Activated CD8-positive, alpha-beta memory T cell treated with anti-CD3 and anti-CD28 coated beads, Interleukin-2, amount 50 U/mL, for 48 hours (primary cell): ENCODE measurements around the gene DNAJC21.
"Not testable (repeated sequence)": the region's sequence is repeated elsewhere in the genome, so short reads cannot be mapped to it uniquely, and the experiment has no call there.

Source experiments
- DNase-seq: peaks from one replicate; pipeline ENCODE4 v3.0.0-alpha.2; 2020

DNAJC21 gene

DNA sequence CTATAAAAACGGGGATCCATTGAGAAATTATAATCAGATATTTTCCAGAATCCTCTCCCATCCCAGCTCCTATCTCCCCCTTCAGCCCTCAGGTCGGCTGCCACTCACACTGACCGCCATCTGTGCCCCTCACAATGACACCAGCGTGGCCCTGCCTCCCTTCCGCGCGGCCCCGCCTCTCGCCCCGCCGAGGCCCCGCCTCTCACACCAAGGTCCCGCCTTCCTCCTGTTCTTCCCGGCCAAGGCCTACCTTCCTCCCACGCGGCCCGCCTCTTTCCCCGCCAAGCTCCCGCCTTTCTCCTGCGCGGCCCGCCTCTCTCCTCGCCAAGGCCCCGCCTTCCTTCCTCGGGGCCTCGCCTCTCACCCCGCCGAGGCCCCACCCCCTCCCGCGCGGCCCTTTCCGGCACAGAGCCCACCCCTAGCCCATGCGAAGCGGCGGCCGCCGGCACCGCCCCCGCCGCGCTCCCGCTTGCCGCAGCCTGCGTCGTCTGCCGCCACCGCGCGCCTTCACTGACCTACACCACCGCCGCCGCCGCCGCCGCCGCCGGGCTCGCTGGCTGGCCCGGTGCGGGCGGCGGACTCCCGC lies at the start of gene DNAJC21:
Gene DNAJC21 (plus strand): TSS at position 426 of the 586 bp plus-strand sequence. CDS start 261 bp downstream, outside the sequence.
- DNase-seq = peak; percentile 97

DNA sequence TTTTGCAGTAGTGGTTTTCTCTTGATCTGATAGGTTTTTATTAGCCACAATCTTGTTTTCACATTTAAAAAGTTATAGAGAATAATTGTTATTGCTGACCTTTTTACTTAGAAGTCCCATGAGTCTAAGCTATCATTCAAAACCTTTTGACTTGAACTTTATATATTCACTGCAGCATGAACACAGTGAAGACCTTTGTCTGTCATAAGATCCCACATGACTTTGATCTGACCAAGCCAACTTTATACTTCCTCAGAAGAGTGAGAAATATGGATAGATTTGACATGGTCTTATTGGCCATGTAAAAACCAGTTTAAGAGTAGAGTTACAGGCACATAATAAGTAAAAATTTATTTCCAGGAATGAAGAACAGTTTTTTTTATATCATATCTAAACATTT lies 48.1 kb upstream of the DNAJC21 start:
- no peak for DNase-seq

DNA sequence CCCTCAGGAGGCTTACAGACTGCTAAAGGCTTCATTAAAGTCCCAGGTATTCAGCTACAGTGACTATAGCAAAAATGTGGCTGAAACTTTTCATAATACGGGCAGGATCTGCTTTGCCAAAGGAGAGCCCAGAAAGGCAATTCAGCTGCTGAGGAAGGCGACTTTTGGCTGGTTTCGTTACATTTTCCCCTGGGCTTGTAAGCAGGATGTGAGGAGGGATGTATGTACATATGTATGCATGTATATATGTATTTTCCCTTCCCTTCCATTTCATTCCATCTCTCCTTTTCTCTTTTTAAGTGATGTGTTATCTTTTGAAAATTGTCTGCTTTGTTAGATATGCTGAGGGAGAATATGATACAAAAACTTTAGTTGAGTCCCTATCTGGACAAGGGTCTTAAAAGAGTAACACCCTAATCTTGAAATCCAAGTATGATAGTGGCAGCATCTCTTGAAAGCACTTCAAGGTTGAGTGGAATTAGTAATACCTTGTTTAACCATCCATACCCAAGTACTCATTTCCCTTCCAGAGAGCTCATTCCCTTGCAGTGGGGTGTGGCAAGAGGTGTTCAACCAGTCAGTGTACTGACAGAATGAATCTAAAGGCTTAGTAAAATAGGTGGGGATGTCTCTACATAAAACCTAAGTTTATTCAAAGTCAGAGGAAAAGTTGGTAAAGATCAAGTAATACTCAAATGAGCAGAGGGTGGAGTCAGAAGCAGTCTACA lies 42.8 kb upstream of the DNAJC21 start:
- no peak for DNase-seq

DNA sequence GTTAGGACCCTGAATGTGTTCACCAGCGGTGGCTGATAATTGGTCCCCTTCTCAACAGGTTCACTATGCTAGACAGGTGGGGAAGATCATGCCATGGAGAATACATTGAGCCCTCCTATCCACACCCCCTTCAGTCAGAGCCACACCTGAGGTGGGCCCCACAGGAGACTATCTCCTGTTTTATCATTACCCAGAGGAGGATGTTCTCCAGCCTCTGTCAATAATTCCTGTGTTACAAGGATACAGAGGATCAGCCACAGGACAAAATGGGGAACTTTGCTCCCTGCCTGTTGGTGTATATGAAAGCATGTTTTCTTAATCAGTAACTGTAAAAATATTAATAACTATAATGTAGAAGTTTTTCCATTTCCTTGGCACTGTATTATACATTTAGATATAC lies 40.0 kb upstream of the DNAJC21 start:
- no peak for DNase-seq

DNA sequence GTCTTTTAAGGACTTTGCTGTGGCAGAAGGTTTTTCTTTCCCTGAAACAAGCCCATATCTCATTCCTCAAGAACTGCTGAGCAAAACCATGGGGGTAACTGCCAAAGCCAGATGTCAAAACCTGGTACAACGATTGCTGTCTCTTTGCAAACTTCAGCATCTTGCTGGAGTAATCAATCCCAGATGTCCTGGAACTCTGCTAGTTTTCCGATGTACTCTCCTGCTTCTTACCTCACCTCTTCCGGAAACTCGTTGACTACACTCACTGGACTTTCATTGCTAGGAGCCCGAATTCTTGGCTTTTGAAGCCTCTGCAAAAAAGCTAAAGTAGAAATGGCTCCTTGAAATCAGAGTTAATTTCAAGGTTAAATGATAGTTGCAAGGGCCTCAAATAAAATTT lies 37.4 kb upstream of the DNAJC21 start:
- no peak for DNase-seq

DNA sequence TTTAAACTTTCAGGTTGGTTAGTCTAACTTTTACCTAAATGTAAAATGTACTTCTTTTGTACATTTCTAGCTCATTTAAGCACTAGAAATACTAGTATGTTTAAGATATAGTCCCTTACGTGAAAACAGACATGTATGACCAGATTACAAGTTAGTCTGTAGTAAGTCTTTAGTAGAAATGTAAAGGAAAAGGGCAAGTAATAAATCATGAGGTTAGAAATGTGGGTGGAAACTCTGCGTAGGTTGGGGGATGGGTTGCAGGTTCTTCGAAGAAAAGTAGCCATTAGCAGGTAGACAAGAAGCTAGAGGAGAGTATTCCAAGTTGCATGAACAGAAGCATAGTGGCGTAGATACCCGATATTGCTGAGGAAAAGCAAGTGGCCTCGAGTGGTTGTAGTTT lies 36.9 kb upstream of the DNAJC21 start:
- no peak for DNase-seq

DNA sequence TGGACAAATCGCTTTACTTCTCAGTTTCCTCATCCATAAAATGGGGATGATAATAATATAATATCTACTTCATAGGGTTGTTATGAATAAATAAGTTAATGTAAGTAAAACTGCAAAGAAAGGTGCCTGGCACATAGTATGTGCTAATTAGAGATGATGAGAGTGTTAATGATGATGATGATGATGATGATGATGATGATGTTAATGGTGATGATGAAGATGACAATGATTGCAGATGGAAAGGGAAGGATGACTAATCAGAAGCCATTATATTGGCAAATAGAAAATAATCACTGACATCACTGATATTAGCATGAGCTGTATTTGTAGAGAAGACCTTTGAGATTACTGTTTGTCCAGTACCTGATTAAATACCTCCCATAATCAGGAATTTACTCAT lies 34.6 kb upstream of the DNAJC21 start:
- no peak for DNase-seq

DNA sequence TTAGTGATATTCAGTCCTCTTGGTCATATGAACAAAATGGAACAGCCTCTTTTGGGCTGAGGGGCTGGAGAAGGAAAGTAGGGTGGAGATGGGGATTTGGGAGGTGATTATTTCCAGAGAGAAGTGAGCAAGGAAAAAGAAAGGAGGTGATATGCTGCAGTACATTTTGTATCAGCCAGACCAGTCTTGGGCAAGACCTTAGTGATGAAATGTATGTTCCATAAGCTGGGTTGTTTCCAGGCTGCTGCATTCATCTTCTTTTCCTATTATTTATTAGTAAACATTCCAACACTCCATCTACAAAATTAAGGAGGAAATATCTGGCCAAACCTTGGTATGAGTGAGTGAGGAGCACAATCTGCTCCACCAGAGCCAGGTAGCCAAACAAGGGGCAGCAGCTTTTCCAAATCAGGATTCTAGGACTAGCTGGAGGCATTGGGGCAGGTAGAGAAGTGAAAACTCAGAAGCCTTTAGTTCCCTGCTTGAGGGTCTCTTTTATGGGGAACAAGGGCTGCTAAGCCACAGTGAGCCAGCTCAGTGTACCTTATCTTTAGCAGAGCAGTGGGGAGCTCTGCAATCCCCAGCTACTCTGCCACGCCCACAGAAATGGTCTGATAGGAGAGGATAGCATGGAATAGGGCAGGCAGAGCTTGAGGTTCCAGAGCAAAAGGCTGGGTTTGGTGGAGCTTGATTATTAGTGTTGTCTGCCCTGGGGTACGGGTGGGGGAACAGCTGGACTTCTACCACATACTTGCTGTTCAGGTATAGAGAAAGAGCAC lies 33.5 kb upstream of the DNAJC21 start:
- no peak for DNase-seq

DNA sequence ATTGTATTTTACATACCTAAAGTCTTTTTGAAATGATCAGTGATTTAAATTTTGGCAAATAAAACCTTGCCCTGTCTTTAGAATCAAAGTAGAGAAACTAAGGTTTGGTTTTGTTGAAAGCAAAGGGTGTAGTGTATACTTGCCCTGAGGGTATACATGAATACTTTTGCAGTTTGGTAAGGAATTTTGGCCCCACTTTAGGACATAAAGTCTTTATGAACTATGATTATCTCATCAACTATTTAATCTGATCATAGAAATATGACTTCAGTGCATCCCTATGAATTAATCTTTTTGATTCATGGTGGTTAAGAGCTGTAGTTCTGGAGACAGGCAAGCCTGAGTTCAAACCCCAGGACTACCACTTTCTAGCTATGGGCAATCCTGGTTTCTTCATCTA lies 31.7 kb upstream of the DNAJC21 start:
- DNase-seq = no peak

DNA sequence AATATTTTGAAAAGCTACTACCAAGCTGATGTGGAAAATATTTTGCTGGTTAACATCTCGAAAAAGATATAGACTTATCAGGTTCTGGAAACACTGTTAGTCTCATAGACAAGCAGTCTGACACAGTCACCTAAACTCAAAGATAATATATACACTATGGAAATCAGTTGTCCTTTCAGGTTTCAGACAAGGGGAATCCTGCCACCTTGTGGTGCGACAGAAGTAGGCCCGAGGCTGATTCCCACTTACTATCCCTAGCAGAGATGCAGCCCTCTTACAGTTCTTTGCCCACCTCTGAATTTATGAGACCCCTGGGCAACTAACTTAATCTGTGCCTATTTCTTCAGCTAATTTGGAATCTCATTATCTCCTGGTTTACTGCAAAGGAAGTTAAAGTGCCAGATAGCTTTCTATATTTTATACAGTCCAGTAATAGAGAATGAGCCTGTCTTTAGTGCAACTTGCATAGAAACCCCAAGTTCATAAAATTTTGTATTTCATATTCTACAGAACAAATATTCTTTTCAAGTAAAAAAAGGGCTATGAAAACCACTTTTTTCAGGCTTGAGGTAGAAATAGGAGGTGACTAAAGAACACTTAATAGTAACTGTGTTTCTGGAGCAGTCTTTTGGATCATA lies 31.0 kb upstream of the DNAJC21 start:
- DNase-seq = peak; percentile 61

DNA sequence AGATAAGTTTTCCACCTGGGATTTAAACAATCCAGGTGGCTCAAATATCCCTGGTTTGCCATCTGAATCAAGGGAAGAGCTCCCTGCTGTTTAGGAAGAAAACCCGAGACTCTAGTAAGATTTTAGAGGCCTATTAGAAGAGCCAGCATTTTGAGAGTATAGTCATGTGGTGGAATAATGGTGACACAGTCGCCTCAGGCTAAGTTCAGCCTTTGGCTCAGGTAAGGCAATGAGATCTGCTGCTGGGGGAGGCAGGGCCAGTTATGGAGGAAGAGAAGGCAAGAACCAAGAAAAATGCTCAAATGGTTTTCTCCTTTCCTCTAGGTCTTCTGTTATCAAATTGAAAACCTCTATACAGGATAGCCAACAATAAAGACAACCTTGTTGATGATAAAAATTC lies 30.3 kb upstream of the DNAJC21 start:
- no peak for DNase-seq

DNA sequence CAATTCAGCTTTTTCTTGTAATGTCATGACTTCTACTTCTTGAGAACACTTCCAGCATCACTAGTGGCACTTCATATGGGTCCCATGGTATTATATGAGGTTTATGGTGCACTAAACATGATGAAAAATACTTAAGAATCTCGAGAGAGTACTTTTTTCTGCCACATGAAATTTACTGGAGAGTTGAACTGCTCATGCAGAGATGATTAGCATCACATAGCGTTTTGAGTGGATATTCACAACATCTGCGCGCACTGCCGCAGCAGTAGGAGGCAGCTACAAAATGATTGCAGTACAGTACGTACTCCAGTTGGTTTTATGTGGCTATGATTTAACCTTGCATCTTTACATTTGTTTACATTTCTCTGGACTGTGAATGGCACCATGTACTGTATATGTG lies 28.7 kb upstream of the DNAJC21 start:
- DNase-seq = no peak

DNA sequence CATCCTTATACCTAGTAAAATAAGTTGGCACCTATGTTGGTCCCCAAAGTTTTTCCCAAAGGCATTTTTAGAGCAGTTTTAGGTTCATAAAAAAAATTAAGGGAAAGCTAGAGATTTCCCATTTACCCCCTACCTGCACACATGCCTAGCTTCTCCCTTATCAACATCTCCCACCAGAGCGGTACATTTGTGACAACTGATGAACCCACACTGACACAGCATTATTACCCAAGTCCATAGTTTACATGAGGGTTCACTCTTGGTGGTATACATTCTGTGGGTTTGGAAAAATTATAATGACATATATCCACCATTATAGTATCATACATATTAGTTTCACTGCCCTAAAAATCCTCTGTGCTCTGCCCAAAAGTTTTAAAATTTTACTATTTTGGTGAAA lies 26.1 kb upstream of the DNAJC21 start:
- DNase-seq = no peak

DNA sequence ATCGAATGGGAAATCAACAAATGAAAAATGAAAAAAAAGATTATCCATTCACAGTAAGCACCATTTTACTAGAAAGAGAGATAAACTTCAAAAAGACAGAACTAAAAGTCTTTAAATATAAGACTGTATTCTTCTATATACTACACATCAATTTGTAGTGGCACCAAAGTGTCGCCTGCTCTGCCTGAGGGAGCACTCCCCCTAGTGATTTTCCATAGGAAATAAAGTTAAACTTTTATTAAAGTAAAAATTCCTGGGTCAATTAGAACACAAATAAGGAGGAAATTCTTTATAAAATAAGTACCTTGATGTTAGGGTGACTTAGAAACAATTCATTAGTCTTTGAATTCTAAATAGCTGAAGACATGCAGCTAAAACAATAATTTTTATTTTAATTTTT lies 23.8 kb upstream of the DNAJC21 start:
- DNase-seq = no peak

DNA sequence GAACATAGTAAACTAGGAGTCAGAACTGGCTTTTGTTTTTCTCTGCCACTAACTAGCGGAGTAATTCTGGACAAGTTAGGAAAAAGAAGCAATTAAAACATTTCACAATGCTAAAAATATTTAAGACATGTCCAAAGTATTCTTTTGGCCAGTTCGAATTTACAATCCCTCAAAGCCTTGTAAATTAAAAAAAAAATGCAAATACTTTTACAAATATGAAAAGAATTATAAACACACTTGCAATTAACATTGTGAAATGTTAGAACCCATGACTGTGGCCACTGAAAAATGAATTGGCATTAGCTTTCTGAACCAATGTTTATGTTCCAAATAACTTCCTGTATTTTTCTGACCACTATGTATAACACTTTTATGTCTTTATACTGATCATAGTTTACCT lies 16.3 kb upstream of the DNAJC21 start:
- DNase-seq = no peak

DNA sequence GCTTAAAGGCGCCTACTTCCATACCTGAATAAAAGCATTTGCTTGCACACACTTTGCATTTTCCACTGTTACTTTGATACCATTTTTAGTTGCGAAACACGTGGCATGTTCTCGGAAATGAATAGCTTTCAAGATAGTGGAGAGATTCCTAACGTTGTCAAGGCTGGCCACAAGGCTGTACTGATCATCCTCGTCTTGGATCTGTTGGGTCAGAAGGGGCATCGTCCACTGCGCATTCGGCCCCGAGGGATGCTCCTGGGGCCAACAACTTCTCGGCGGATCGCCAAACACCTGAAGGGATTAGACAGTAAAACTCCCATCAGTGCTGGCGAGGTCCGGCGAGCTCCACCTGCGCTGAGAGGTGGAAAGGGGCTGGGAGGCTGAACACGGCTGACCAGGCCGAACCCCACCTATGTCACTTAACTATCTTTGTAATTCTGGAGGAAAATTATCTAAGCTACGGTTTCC lies 14.7 kb upstream of the DNAJC21 start:
- DNase-seq = peak; percentile 63

DNA sequence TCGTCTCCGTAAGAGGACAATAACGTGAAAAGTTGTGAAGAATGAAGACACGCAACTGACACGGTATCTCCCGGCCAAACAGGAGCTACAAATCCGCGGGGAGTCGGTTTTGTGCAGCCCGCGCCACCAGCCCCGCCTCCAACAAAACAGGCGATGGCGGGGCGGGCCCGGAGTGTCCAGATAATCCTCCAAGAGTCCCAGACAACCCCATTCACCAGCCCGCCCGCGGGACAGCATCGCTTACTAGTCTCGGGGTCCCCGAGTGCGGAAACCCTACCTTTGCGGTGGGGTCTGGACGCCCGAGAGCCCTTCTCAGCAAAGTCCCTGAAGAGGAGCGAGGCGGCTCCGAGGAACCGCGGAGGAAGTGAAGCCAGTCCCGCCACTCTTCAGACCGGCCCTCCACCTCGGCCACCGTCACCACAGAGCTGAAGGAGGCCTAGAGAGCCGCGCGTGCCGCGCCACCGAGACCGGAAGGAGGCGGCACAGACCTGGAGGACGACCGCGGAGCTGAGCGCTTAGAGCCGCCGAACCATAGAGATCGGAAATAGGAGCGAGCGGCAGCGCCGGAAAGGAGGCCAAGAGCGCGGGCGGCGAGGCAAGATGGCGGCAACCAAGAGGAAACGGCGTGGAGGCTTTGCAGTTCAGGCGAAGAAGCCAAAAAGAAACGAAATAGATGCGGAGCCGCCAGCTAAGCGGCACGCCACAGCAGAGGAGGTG lies 14.1 kb upstream of the DNAJC21 start, which contains the start of the genes BRIX1 and RAD1:
Gene BRIX1 (plus strand): TSS at position 573 of the 717 bp plus-strand sequence. CDS start 28 bp downstream, at position 601.
Gene RAD1 (minus strand): TSS at position 366 of the 717 bp plus-strand sequence. CDS start 612 bp downstream, outside the sequence.
- DNase-seq = peak; percentile 96

DNA sequence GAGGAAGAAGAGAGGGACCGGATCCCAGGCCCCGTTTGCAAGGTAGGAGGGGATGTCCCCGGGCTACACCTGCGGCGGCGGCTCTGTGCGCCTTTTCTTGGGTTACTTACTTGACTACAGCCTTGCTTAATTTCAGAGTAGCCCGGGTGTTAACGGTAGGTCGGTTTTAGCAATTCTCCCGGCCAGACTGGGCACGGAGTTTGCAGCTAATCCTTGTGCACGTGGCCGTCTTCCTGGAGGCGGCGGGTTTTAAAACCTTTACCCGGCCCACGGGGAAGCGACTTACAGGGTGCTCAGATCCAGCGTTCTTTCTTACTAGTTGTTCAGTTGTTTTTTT lies 13.5 kb upstream of the DNAJC21 start:
- no peak for DNase-seq

DNA sequence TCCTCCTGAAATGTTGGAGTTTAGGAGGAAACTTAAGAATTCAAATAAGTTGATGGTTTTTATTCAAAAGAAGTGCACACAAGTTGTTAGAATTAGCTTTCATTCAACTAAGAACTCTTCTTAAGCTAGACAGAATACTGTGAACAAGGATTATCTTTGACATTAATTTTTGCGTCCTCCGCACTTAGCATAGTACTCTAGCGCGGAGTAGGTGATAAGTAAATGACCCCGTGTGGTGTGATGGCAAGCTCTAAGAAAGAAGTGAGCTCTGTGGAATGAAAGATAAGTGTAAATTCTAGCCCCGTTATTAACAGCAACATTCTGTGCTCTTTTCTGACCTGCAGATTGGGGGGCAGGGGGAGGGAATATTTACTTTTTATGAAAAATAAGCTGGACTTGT lies 12.8 kb upstream of the DNAJC21 start:
- DNase-seq = no peak

DNA sequence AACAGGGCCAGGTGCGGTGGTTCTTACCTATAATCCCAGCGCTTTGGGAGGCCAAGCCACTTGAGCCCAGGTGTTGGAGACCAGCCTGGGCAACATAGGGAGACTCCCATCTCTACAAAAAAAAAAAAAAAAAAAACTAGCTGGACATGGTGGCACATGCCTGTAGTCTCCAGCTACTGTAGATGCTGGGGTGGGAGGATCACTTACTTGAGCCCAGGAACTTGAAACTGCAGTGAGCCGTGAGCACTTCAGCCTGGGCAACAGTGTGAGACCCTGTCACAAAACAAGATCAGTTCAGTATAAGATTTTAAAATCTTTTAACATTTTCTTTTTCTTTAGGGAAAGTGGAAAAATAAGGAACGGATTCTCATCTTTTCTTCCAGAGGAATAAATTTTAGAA lies 11.3 kb upstream of the DNAJC21 start:
- DNase-seq = no peak

DNA sequence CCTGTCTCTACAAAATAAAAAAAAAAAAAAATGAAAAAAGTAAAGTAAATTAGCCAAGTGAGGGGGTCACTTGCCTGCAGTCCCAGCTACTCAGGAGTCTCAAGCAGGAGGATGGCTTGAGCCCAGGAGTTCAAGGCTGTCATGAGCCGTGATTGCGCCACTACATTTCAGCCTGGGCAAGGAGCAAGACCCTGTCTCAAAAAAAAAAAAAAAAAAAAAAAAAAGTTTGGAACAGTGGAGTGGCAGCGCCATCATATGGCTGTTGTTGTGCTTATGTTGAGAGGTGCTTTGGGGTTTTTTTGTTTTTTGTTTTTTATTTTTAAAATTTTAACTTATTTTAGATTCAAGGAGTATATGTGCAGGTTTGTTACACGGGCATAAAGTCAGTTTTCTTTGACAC lies 10.3 kb upstream of the DNAJC21 start:
- no peak for DNase-seq

DNA sequence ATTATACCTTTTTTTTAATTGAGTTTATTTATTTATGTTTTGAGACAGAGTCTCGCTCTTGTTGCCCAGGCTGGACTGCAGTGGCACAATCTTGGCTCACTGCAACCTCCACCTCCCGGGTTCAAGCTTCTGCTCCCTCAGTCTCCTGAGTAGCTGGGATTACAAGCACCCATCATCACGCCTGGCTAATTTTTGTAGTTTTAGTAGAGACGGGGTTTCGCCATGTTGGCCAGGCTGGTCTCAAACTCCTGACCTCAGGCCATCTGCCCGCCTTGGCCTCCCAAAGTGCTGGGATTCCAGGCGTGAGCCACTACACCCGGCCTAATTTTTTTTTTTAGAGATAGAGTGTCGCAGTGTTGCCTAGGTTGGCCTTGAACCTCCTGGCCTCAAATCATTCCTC lies 6.1 kb upstream of the DNAJC21 start:
- not testable (repeated sequence) for DNase-seq
